GM19043 (cell line): ENCODE results near the gene TMEM121B.
"Not testable (repeated sequence)": the region's sequence is repeated elsewhere in the genome, so short reads cannot be mapped to it uniquely, and the experiment has no call there.

Experiments
- ATAC-seq: cut with Tn5 transposase; IDR thresholded peaks from one replicate; pipeline ENCODE4 v1.9.1; 2021; ENCODE audit warnings: low read depth; ENCODE audit not compliant: unreplicated experiment

TMEM121B gene

GRCh38 chr22:17121233-17122195 lies at the start of gene TMEM121B:
Gene TMEM121B (minus strand): TSS chr22:17121360. CDS start chr22:17121127, 233 bp downstream.
- ATAC-seq: no peak

DNA sequence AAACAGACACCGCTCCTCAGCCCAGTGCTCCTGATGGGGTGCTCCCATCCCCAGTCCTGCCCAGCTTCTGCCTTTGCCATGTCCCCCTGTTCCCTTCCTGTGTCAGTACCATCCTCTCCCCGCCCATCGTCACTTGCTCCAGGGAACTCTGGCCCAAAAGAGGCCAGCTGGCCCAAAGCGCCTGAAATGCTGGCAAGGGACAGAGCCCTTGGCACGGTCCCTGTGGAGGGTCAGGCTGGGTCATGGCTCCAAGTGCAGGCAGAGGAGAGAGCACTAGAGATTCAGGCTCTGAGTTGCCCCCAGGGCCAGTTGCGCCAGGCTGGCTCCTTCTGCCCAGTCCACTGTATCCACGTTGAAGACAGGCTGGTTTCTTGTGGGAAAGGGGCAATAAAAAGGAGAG lies 46.3 kb upstream of the TMEM121B start:
- no peak for ATAC-seq

GRCh38 chr22:17164392-17165024 lies 43.3 kb upstream of the TMEM121B start:
- no peak for ATAC-seq

DNA sequence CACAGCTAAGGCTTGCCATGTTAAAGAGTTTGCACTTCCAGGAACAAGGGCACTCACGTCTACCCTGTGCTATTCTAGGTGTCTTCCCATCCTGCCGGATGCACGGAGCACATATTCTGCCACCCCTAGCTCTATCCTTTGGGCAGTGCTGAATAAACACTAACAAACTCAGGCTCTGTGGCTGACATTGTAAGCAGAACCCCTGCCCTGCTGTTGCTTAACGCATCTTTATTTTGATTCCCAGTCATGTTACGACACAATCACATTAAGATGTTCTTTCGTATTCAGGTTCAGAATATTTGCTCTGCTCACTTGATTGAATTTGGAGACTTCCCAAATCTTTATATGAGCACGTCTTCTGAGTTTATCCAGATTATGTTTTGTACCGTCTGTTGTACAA lies 41.6 kb upstream of the TMEM121B start:
- ATAC-seq: no peak

DNA sequence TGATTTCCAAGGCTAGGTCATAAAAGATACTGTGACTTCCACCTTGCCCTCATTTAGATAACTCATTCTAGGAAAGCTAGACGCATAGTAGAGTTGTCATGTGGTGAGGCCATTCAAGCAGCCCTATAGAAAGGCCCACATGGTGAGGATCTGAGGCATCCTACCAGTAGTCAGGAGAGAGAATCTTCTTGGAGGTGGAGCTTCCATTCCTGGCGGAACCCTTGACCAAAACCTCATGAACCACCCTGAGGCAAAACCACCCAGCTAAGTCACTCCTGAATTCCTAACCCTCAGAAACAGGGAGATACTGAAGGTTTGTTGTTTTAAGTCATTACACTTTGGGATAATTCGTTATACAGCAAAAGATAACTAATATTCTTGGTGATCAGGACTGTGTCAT lies 40.8 kb upstream of the TMEM121B start:
- ATAC-seq: no peak

- ATAC-seq: peak; percentile 19
Observed at GRCh38 chr22:17159504-17159951, 38.4 kb upstream of the TMEM121B start.

DNA sequence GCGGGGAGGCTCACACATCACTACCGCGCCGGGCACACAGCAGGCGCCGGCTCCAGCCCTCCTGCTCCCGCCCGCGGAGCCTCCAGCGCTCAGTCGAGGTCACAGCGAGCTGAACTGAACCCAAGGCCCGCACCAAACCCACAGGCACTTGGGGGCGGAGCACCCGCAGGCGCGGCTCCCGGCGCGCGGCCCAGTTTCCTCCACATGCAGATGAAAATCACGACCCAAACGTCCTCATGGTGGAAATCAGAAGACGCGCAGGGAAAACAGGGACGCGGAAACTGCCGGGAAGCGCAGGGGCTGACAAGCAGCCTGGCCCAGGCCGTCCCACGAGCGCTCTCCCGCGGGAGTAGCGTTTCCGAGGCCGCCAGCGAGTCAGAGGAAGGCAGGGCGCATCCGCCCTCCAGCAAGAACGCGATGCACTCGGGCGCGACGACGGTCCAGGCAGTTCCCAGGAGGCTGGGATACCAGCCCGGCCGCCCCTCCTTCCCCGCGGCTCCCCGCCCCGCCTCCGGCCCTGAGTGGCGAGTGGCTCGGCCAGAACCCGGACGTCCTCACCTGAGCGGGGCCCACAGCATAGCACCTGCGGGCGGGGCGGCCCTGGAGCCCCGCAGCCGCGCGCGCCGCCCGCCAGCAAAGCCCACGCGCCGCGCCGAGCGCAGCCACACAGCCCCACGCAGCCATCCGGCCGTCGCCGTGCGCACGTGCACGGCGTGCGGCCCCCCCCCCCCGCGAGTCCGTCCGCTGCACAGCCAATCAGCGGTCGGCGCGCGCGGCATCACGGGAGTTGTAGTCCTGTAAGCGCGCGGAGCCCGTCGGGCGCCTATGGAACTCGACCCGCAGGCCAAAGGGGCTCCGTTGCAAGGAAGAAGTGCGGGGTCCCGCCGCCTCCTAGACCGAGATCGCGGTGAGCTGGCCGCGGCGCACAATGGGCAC lies 37.7 kb upstream of the TMEM121B start, which contains the start of gene HDHD5:
TSS of gene HDHD5 (minus strand) at position 710 of the 936 bp plus-strand sequence. CDS start at position 684, 26 bp downstream.
- ATAC-seq: peak; percentile 59

DNA sequence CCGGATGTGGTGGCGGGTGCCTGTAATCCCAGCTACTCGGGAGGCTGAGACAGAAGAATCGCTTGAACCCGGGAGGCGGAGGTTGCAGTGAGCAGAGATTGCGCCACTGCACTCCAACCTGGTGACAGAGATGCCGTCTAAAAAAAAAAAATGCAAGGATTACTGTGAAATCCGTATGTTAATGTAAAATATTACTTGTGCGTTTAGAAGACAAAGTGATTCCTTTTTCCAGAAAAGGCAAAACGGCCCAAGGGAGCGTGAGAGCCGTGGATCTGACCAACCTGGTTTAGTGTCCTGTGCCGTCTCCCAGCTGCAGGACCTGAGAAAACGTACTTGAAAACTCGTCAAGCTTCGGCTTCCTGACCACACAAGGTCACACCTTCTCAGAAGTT lies 37.0 kb upstream of the TMEM121B start:
- no peak for ATAC-seq

DNA sequence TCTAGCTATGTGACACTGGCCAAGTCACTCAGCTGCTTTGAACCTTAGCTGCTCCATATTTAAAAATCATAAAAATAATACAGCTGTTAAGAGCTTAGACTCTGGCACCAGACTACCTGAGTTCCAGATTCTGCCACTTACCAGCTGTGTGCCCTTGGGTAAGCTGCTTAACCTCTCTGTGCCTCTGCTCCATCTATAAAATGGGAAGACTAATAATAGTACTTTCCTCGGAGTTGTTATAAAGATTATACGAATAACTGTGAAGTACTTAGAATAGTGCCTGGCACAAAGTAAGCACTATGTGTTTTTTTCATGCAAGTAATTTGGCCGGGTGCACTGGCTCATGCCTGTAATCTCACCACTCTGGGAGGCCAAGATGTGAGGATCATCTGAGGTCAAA lies 36.6 kb upstream of the TMEM121B start:
- ATAC-seq: no peak

GRCh38 chr22:17155941-17156340 lies 34.8 kb upstream of the TMEM121B start:
- ATAC-seq: no peak

GRCh38 chr22:17152971-17153370 lies 31.8 kb upstream of the TMEM121B start:
- ATAC-seq: no peak

DNA sequence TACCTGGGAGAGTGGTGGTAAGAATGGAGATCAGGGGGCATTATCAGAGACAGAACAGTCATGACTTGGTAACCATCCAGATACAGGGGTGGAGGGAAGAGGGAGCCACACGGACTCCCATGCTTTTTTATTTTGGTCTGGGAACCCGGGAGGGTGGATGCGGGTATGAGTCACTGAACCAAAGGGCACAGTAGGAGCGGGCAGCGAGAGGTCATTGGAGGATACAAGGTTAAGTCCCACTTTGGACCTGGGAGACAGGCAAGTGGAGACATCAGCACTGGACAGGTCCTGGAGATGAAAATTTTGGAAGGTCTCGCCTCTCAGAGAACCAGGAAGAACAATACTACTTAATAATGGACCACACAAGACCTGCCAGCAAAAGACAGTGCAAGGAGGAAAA lies 31.2 kb upstream of the TMEM121B start:
- ATAC-seq: no peak

DNA sequence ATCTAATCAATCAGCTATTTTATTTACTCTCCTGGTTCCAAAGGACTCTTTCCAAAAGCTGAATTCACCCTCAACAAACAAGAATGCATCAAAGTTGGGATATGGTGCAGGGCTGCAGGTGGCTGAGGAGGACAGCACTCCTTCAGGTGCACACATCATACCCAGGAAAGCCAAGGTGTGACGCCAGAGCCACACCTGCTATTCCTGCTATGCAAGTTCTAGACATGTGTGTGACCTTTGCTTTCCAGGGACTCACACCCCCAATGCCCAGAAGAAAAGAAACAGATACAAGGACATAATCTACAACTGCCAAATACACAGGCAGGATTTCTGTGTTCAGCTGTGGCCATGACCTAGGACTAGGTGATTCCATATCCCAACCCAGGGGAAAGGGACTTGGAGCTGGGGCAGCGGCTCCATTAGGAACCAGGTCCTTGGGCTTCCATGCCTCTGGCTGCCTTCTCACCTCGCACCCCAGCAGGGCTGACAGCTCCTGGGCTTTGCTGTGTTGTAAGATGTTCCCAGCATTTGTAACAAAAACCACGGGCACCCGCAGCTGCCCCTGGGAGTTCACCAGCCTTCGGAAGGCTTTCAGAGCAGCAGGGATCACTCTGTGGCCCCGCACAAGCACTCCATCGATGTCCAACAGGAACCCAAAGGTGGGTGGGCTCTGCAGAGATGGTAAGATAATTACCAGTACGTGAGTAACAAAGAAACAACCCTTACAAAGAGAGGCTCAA lies 28.1 kb upstream of the TMEM121B start:
- ATAC-seq: no peak

DNA sequence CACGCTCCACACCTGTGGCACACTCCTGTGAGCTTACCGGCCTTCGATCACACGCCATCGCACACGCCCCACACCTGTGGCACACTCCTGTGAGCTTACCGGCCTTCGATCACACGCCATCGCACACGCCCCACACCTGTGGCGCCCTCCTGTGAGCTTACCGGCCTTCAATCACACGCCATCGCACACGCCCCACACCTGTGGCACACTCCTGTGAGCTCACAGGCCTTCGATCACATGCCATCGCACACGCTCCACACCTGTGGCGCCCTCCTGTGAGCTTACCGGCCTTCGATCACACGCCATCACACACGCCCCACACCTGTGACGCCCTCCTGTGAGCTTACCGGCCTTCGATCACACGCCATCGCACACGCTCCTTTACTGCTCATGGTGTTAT lies 26.3 kb upstream of the TMEM121B start:
- not testable (repeated sequence) for ATAC-seq

DNA sequence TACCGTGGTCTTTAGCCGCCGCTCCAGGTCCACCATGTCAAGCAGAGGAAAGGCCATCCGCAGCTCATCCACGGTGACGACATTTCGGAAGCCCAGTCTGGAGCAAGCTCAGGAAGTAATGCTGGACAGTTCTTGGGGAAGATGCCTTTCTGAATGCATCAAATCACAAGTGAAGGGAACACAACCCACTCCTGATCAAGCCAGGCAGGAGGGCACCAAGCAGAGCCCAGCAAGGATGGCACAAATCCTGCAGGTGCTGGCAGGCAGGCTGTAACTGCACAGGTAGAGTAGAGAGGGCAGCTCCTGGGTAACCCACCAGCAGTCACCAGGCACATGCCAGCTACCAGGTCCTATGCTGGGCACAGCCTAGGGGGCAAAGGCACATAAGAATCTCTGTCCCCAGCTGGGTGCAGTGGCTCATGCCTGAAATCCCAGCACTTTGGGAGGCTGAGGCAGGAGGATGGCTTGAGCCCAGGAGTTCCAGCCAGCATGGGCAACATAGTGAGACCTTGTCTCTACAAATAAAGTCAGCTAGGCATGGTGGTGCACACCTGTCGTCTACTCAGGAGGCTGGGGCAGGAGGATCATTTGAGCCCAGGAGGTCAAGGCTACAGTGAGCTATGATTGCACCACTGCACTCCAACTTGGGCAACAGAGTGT lies 24.0 kb upstream of the TMEM121B start:
- ATAC-seq: no peak

DNA sequence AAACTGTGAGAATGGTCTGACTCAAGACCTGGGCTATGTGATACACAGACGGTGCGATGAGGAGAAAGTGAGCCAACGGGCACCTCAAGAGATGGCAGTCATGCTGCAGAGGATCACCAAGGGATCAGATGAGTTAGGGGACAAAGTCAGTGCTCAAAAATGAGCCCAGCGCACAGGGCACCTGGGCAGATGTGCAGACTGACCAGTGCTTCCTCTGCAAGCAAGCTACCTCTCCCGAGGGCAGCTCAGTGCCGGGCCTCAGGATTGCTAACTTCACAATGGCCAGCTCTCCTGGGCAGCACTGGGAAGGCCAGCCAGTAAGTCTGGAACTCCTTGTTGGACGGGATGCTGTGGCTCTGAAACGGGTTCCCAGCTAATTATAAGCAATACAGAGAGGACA lies 22.7 kb upstream of the TMEM121B start:
- no peak for ATAC-seq

DNA sequence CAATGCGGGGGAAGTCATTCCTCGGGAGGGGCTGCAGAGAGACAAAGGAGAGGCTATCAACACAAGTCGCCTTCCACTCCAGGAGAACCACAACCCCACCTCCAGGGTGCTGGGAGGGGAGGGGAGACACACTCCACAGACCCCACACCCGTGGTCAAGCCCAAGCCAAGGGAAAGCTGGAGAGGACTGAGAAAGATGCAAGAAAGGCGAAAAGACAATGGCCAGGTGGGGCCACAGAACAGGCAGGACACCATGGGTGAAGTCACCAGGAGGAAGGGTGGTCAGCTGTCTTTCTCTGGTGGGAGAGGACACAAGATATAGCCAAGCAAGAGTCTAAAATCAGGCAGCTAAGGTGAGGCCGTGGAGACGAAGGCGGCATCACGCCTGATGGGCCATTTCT lies 21.9 kb upstream of the TMEM121B start:
- ATAC-seq: no peak

- no peak for ATAC-seq
Observed at GRCh38 chr22:17140826-17141766, 19.9 kb upstream of the TMEM121B start.
